LNCAP (cell line): ENCODE data around the gene BNC2.

ENCODE experiments used
- TF ChIP-seq, protein P1 (sequence below): fragments of 450-650 bp; IDR thresholded peaks from 2 replicates; pipeline ENCODE4 v1.5.1; 2017; ENCODE audit warnings: mild to moderate bottlenecking

The BNC2 gene

DNA sequence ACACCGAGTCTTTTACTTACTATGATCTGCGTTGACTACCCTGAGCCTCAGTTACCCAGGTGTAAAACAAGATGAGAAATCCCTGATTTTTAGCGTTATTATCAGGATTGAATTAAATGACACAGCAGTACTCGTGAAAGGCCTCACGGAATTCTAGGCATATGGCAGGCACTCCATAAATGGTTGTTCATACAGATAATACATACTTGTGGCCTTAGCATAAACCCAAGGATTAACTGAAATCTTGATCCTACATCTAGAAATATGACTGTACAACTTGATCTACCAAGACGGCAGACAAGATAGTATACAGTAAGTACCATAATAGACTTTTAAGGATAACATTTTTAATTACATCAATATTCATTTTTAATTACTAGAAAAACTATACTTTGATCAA lies 409.8 kb downstream of the BNC2 start:
- TF ChIP-seq, protein P1, sequence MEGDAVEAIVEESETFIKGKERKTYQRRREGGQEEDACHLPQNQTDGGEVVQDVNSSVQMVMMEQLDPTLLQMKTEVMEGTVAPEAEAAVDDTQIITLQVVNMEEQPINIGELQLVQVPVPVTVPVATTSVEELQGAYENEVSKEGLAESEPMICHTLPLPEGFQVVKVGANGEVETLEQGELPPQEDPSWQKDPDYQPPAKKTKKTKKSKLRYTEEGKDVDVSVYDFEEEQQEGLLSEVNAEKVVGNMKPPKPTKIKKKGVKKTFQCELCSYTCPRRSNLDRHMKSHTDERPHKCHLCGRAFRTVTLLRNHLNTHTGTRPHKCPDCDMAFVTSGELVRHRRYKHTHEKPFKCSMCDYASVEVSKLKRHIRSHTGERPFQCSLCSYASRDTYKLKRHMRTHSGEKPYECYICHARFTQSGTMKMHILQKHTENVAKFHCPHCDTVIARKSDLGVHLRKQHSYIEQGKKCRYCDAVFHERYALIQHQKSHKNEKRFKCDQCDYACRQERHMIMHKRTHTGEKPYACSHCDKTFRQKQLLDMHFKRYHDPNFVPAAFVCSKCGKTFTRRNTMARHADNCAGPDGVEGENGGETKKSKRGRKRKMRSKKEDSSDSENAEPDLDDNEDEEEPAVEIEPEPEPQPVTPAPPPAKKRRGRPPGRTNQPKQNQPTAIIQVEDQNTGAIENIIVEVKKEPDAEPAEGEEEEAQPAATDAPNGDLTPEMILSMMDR, result no peak

DNA sequence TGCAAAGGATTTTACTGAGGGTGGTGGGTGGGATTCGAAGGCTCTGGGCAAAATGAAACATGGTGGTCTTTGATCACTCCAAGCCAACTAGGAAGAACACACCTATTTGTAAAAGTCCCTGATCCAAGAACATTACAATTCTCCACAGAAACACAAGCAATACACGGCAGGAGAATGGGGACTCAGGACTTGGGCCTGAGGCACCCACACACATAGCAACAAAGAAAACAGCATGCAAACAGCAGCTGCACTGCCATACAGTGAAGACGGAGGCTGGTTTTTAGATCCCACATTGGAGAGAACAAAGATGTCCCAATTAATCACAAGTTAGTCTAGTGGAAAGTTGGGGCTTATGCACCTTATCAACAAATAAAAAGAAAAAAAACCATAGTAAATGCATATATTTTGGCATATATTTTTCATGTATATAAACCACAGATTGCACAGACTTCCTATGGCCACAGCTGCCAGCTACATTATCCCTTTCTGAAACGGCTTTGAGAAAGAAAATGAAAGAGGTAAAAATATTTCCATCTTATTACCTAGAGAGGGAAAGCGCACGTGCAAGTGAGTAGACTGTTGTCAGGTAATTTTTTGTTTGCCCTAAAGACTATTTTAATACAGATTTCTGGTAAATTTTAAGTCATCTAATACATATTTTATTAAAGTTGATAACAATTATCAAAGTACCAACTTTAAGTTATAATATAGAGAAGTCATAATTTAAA lies 410.9 kb downstream of the BNC2 start:
- TF ChIP-seq, protein P1, result no peak

DNA sequence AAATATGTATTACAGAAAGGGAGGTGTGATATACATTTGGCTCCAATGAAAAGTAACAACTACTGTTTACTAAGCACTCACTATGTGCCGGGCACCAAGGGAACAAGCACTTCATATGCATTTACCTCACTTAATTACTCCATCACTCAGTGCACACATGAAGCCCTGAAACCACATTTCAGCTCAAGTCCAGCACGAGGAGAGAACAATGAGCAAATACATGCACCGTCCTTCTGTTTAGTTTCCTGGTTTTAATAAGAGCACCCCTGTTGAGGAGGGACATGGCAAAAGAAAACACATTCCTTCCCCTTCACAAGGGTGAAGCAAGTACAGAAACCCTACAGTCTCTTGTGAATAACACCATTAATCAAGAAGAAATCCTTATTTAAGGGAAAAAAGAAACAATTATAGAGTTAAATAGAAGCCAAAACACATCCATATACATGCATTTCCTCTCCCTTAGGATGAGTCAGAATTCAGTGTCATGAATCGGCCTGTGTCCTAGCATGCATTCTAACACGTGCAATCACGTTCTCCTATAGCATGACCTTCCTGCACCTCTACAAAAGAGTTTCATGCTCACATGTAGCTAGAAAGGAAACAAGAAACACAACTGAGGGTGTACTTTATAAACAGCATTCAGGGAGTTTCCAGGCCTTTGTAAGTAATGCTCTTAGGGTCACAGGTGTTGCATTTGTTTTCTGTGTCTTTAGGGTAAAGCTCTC lies 411.6 kb downstream of the BNC2 start:
- TF ChIP-seq, protein P1, result no peak

DNA sequence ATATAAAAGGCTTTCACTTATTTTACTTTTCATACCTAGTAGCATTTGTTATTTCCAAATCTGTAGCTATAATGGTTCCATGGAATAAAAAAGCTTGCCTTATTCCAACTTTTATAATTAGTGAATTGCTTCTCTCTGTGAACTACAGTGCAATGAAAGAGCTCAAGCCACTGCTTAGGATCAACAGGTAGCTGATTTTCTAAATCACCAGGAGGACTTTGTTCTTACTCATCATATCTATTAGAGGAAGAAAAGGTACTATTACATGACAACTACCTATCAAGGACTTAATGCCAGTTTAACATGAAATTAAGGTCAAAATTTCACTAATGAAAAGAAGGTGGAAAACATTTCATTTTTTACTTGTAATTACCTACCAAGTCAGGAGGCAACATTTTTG lies 414.6 kb downstream of the BNC2 start:
- TF ChIP-seq, protein P1, result no peak

DNA sequence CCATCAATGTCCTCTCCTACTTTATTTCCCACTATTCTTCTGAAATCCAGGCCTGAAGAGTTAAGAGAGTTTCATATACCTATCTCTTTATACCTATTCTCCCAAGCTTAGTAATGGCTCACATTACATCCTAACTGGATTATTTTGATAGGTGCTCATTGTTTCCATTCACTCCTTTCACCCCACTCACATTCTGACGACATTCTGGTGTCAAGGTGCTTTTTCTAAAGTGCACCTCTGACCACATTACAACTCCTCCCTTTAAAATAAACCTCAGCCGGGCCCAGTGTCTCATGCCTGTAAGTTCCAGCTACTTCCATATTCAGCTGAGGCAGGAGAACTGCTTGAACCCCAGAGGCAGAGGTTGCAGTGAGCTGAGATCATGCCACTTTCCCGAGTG lies 417.1 kb downstream of the BNC2 start:
- TF ChIP-seq, protein P1, result no peak

DNA sequence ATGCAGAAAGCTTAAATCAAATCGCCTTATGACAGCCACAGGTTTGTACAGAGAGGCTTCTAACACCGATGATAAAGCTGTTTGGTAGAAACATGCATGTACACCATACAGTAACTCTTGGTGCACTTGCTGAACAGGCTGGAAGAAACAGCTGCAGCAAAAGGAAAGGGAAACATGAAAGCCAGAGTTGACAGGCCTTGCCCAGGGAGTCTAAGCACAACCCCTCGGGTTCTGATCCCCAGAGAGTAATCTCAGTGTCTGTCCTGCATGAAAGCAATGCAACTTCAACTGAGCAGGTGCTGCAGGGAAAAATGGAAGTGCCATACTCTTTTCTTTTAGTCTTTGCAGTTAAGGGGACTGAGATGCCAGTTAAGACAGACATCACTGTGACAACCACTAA lies 419.9 kb downstream of the BNC2 start:
- TF ChIP-seq, protein P1, result no peak

DNA sequence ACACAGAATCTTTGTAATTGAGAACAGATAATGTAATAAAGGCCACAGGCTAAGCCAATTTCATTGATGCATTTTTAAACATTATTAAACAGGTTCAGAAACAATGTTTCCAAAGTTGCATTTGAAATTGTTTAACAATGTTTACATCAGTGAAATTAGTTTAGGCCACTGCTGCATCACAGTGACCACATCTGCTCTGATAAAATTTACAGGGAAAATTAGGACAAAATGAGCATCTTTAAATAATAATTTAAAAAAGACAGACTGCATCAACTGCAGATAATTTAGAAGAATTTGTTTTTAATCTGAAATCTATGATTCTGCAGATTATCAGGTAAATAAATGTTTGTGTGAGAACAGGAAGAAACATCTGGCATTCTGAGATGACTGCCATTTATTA lies 420.4 kb downstream of the BNC2 start:
- TF ChIP-seq, protein P1, result no peak
